Measurements from ENCODE around the gene KRTAP20-4. TPM values are rescaled to one million over a fixed set of nuclear protein-coding genes. Genes with fewer than 3 reads are reported as not detected.

Gene KRTAP20-4
- total and polyA plus RNA-seq, 2 donors (not counting 1 experiment from before 2014, with no cell fraction given), result not detected

GRCh38 chr21:30580132-30580531, 40.3 kb upstream of the KRTAP20-4 start:
- no peak overlapping the region for H3K27ac ChIP-seq (ENCODE audit: insufficient read depth, low read length)
- no peaks in the 10 kb centered on the region for H3K4me1 ChIP-seq (ENCODE audit: control insufficient read depth, extremely low read depth, insufficient read depth, low read length)
- H3K27me3 ChIP-seq (ENCODE audit: control insufficient read depth, insufficient read depth, low read length), result no peaks in the 10 kb centered on the region
- H2AFZ ChIP-seq (ENCODE audit: low read length), result no peak overlapping the region
- TF ChIP-seq CTCF (conservative IDR thresholded peaks at IDR 0.05 in 1 of 2, IDR thresholded peaks at IDR 0.05 in 1 of 2; ENCODE audit: low read depth in 1 of 2, low read length in 2 of 2) (no peak), EZH2 (IDR thresholded peaks at IDR 0.05; ENCODE audit: low read length, missing control alignments) (no peak)
- DNase-seq (ENCODE audit: low read depth in 2 of 2), result no peak
- no peaks in the 10 kb centered on the region for H3K9me3 ChIP-seq (ENCODE audit: control insufficient read depth, insufficient read depth, low read depth, low read length)
- H4K20me1 ChIP-seq (ENCODE audit: control insufficient read depth, extremely low read depth, insufficient read depth, low read length), result no peaks in the 10 kb centered on the region
- no peak overlapping the region for H3K4me3 ChIP-seq (replicated peaks in 1 of 4; ENCODE audit: control extremely low read depth in 1 of 4, insufficient read depth in 1 of 4, low read depth in 3 of 4, low read length in 4 of 4)
- H3K36me3 ChIP-seq (ENCODE audit: control insufficient read depth, insufficient read depth, low read length), result no peaks in the 10 kb centered on the region
- no peak overlapping the region for H3K9ac ChIP-seq (ENCODE audit: insufficient read depth, low read length)
- no peaks in the 10 kb centered on the region for H3K79me2 ChIP-seq (ENCODE audit: control insufficient read depth, insufficient read depth, low read length)
- no peak overlapping the region for H3K4me2 ChIP-seq (ENCODE audit: extremely low read depth, insufficient read depth, low read length)

GRCh38 chr21:30582870-30583269, 37.6 kb upstream of the KRTAP20-4 start:
- Histone ChIP-seq H3K4me2 (ENCODE audit: extremely low read depth, insufficient read depth, low read length) (no peak overlapping the region), H4K20me1 (ENCODE audit: control insufficient read depth, extremely low read depth, insufficient read depth, low read length) (no peaks in the 10 kb centered on the region), H2AFZ (ENCODE audit: low read length) (no peak overlapping the region), H3K9ac (ENCODE audit: insufficient read depth, low read length) (no peak overlapping the region), H3K27ac (ENCODE audit: insufficient read depth, low read length) (no peak overlapping the region), H3K9me3 (ENCODE audit: control insufficient read depth, insufficient read depth, low read depth, low read length) (no peaks in the 10 kb centered on the region), H3K36me3 (ENCODE audit: control insufficient read depth, insufficient read depth, low read length) (no peaks in the 10 kb centered on the region), H3K4me1 (ENCODE audit: control insufficient read depth, extremely low read depth, insufficient read depth, low read length) (no peaks in the 10 kb centered on the region), H3K4me3 (replicated peaks in 1 of 4; ENCODE audit: control extremely low read depth in 1 of 4, insufficient read depth in 1 of 4, low read depth in 3 of 4, low read length in 4 of 4) (no peak overlapping the region), H3K27me3 (ENCODE audit: control insufficient read depth, insufficient read depth, low read length) (no peaks in the 10 kb centered on the region), H3K79me2 (ENCODE audit: control insufficient read depth, insufficient read depth, low read length) (no peaks in the 10 kb centered on the region)
- DNase-seq (ENCODE audit: low read depth in 2 of 2), result no peak
- TF ChIP-seq CTCF (conservative IDR thresholded peaks at IDR 0.05 in 1 of 2, IDR thresholded peaks at IDR 0.05 in 1 of 2; ENCODE audit: low read depth in 1 of 2, low read length in 2 of 2), result no peak
- TF ChIP-seq EZH2 (IDR thresholded peaks at IDR 0.05; ENCODE audit: low read length, missing control alignments), result no peak

GRCh38 chr21:30590297-30590696, 30.1 kb upstream of the KRTAP20-4 start, which contains the start of gene KRTAP22-2:
TSS of gene KRTAP22-2 (minus strand) at chr21:30590397.
- no peak for DNase-seq (ENCODE audit: low read depth in 2 of 2)
- Histone ChIP-seq H3K4me3 (replicated peaks in 1 of 4; ENCODE audit: control extremely low read depth in 1 of 4, insufficient read depth in 1 of 4, low read depth in 3 of 4, low read length in 4 of 4) (no peak within 1 kb of the TSS), H2AFZ (ENCODE audit: low read length) (no peak within 1 kb of the TSS), H3K4me2 (ENCODE audit: extremely low read depth, insufficient read depth, low read length) (no peak within 1 kb of the TSS), H3K9me3 (ENCODE audit: control insufficient read depth, insufficient read depth, low read depth, low read length) (no peaks in the 10 kb centered on the region), H4K20me1 (ENCODE audit: control insufficient read depth, extremely low read depth, insufficient read depth, low read length) (no peaks in the 10 kb centered on the region), H3K27ac (ENCODE audit: insufficient read depth, low read length) (no peak within 1 kb of the TSS), H3K36me3 (ENCODE audit: control insufficient read depth, insufficient read depth, low read length) (no peaks in the 10 kb centered on the region), H3K27me3 (ENCODE audit: control insufficient read depth, insufficient read depth, low read length) (no peaks in the 10 kb centered on the region), H3K9ac (ENCODE audit: insufficient read depth, low read length) (no peak within 1 kb of the TSS), H3K79me2 (ENCODE audit: control insufficient read depth, insufficient read depth, low read length) (no peaks in the 10 kb centered on the region), H3K4me1 (ENCODE audit: control insufficient read depth, extremely low read depth, insufficient read depth, low read length) (no peaks in the 10 kb centered on the region)
- TF ChIP-seq EZH2 (IDR thresholded peaks at IDR 0.05; ENCODE audit: low read length, missing control alignments) (no peak), CTCF (conservative IDR thresholded peaks at IDR 0.05 in 1 of 2, IDR thresholded peaks at IDR 0.05 in 1 of 2; ENCODE audit: low read depth in 1 of 2, low read length in 2 of 2) (no peak)

Measured in fibroblast of lung (primary cell).